ENCODE measurements around the gene CASD1.

Gene CASD1

GRCh38 chr7:94579470-94579869 lies 69.9 kb downstream of the CASD1 start:
- no peak for DNase-seq (ENCODE audit: low read depth in 2 of 2)

GRCh38 chr7:94580601-94581000 lies 71.0 kb downstream of the CASD1 start:
- no peak for DNase-seq (ENCODE audit: low read depth in 2 of 2)

- DNase-seq (ENCODE audit: low read depth in 2 of 2): no peak
Measured at GRCh38 chr7:94584113-94584512, 74.5 kb downstream of the CASD1 start.

- no peak for DNase-seq (ENCODE audit: low read depth in 2 of 2)
Measured at GRCh38 chr7:94588075-94588474, 78.5 kb downstream of the CASD1 start.

- DNase-seq (ENCODE audit: low read depth in 2 of 2): no peak
Measured at GRCh38 chr7:94590526-94591162, 81.0 kb downstream of the CASD1 start.

GRCh38 chr7:94591176-94591575 lies 81.6 kb downstream of the CASD1 start:
- no peak for DNase-seq (ENCODE audit: low read depth in 2 of 2)

GRCh38 chr7:94594882-94595281 lies 85.3 kb downstream of the CASD1 start:
- DNase-seq (ENCODE audit: low read depth in 2 of 2): no peak

- DNase-seq (ENCODE audit: low read depth in 2 of 2): no peak
Measured at GRCh38 chr7:94595717-94596116, 86.1 kb downstream of the CASD1 start.

GRCh38 chr7:94600267-94600666 lies 90.7 kb downstream of the CASD1 start:
- no peak for DNase-seq (ENCODE audit: low read depth in 2 of 2)

GRCh38 chr7:94602181-94602580 lies 92.6 kb downstream of the CASD1 start:
- no peak for DNase-seq (ENCODE audit: low read depth in 2 of 2)

- DNase-seq (ENCODE audit: low read depth in 2 of 2): no peak
Measured at GRCh38 chr7:94605031-94605430, 95.4 kb downstream of the CASD1 start.
